GM23338 (cell line): ENCODE data around the gene GPR156. TPM values are rescaled to one million over a fixed set of nuclear protein-coding genes. Genes with fewer than 3 reads are reported as not detected.
A peak's percentile ranks its signal among the peaks of the same experiment; 100 is the strongest.

Experiments used
- ATAC-seq: fragments of 200-7000 bp; cut with Tn5 transposase; 3 replicates; pipeline ENCODE4 v1.9.1; 2020
- DNase-seq: peaks from one replicate; pipeline ENCODE4 v3.0.0-alpha.2; 2015; ENCODE audit warnings: low spot score
- H2AFZ ChIP-seq: fragments of 200-600 bp; sonication (generic); 2 replicates; pipeline ENCODE4 v1.8.0; 2016; ENCODE audit warnings: antibody characterized with exemption, mild to moderate bottlenecking, moderate library complexity
- H3F3A ChIP-seq: fragments of 200-600 bp; sonication (generic); replicated peaks from 2 replicates; pipeline ENCODE4 v1.8.0; 2017; ENCODE audit warnings: antibody characterized with exemption, mixed run types, low read depth
- H3K27ac ChIP-seq: fragments of 200-600 bp; sonication (generic); 2 replicates; pipeline ENCODE4 v1.6.1; 2016; ENCODE audit warnings: low read depth
- H3K27me3 ChIP-seq: fragments of 200-600 bp; sonication (generic); 2 replicates; pipeline ENCODE4 v1.8.0; 2016; ENCODE audit warnings: mild to moderate bottlenecking, mixed run types, moderate library complexity; ENCODE audit not compliant: insufficient read depth
- H3K36me3 ChIP-seq: fragments of 200-600 bp; sonication (generic); 2 replicates; pipeline ENCODE4 v1.8.0; 2016; ENCODE audit warnings: mild to moderate bottlenecking; ENCODE audit not compliant: insufficient read depth
- H3K4me1 ChIP-seq: fragments of 200-600 bp; sonication (generic); 2 replicates; pipeline ENCODE4 v1.8.0; 2016; ENCODE audit warnings: mild to moderate bottlenecking, moderate library complexity; ENCODE audit not compliant: insufficient read depth
- H3K4me2 ChIP-seq: fragments of 200-600 bp; sonication (generic); 2 replicates; pipeline ENCODE4 v1.7.1; 2017; ENCODE audit warnings: mixed run types
- H3K4me3 ChIP-seq: fragments of 200-600 bp; sonication (generic); 2 replicates; pipeline ENCODE4 v1.6.1; 2016; ENCODE audit warnings: mixed run types
- H3K79me2 ChIP-seq: fragments of 200-600 bp; sonication (generic); replicated peaks from 2 replicates; pipeline ENCODE4 v1.8.0; 2017; ENCODE audit warnings: mild to moderate bottlenecking; ENCODE audit not compliant: insufficient read depth
- H3K9me2 ChIP-seq: fragments of 200-600 bp; sonication (generic); 2 replicates; pipeline ENCODE4 v1.8.0; 2017; ENCODE audit not compliant: insufficient read depth
- H4K20me1 ChIP-seq: fragments of 200-600 bp; sonication (generic); replicated peaks from 2 replicates; pipeline ENCODE4 v1.8.0; 2017; ENCODE audit warnings: mild to moderate bottlenecking; ENCODE audit not compliant: insufficient read depth
- H3K27ac Mint-ChIP-seq: 2 replicates; pipeline ENCODE4 v1.8.0; 2020; ENCODE audit warnings: inconsistent platforms, mild to moderate bottlenecking, moderate library complexity, mixed read lengths
- H3K27me3 Mint-ChIP-seq: 3 replicates; pipeline ENCODE4 v1.8.0; 2022; ENCODE audit warnings: low read depth, mild to moderate bottlenecking, moderate library complexity, mixed read lengths, inconsistent platforms; ENCODE audit not compliant: insufficient read depth, poor library complexity
- H3K36me3 Mint-ChIP-seq: 3 replicates; pipeline ENCODE4 v1.8.0; 2021; ENCODE audit warnings: low read depth, mild to moderate bottlenecking, inconsistent platforms, moderate library complexity, mixed read lengths
- H3K4me1 Mint-ChIP-seq: 3 replicates; pipeline ENCODE4 v1.8.0; 2020; ENCODE audit warnings: mild to moderate bottlenecking, inconsistent platforms, mixed read lengths
- H3K4me3 Mint-ChIP-seq: 3 replicates; pipeline ENCODE4 v1.8.0; 2021; ENCODE audit warnings: moderate library complexity, mild to moderate bottlenecking, inconsistent platforms, mixed read lengths
- H3K9me3 Mint-ChIP-seq: 3 replicates; pipeline ENCODE4 v1.8.0; 2020; ENCODE audit warnings: moderate library complexity, mild to moderate bottlenecking, inconsistent platforms, mixed read lengths
- CREB1 ChIP-seq: fragments of 250-450 bp; sonication (Bioruptor Pico); IDR thresholded peaks from 2 replicates; pipeline ENCODE4 v1.5.0; 2020; ENCODE audit warnings: low read depth, mild to moderate bottlenecking, moderate library complexity
- CTCF ChIP-seq, 2 experiments: fragments of 200-600 bp in 1 of 2; sonication (generic) in 1 of 2; conservative IDR thresholded peaks; 2 replicates each; pipeline versions ENCODE4 v1.5.1 to v1.6.1; 2016 to 2017; ENCODE audit warnings: antibody characterized with exemption in 2 of 2, low read depth in 2 of 2, mild to moderate bottlenecking in 2 of 2, moderate library complexity in 1 of 2
- polyA plus RNA-seq: library from polyadenylated mRNA; unstranded; fragments of >200 nt; fragmentation: Nextera tagmentation; extraction: Ambion mirVana; gene quantifications from 2 replicates; pipeline ENCODE4 v1.2.1, GENCODE V29; 2016
- total RNA-seq: library from RNA; depleted of rRNA; stranded (reverse); fragments of >200 nt; shearing (Covaris generic); gene quantifications from 2 replicates; pipeline ENCODE4 v1.2.3, GENCODE V29; 2014
- TF ChIP-seq, protein P1 (sequence below): fragments of 250-450 bp; sonication (Bioruptor Pico); IDR thresholded peaks from 2 replicates; pipeline ENCODE4 v1.5.0; 2020; ENCODE audit warnings: mild to moderate bottlenecking, moderate library complexity

Gene GPR156
- total and polyA plus RNA-seq, 2 experiments from 2014 or later = 0.50 to 2.5 TPM

- Histone ChIP-seq H3K9me2 (no peaks in the 10 kb centered on the region), H3K4me3 (no peak overlapping the region), H3K4me1 (peaks cover 10% of the 10 kb centered on the region), H3K27ac (peak overlapping the region; percentile 41; the same call in 1 of the 2 replicates), H3K4me2 (no peak overlapping the region), H4K20me1 (no peaks in the 10 kb centered on the region), H2AFZ (peak overlapping the region; percentile 68; the same call in 1 of the 2 replicates), H3F3A (no peaks in the 10 kb centered on the region), H3K27me3 (no peaks in the 10 kb centered on the region), H3K36me3 (no peaks in the 10 kb centered on the region), H3K79me2 (no peaks in the 10 kb centered on the region)
- peak; percentile 56 for DNase-seq
- no peaks in the 10 kb centered on the region for H3K27me3 Mint-ChIP-seq
- H3K4me3 Mint-ChIP-seq = no peak overlapping the region
- H3K4me1 Mint-ChIP-seq = peaks cover 12% of the 10 kb centered on the region
- H3K27ac Mint-ChIP-seq = 0 out of 2 replicates have a peak overlapping the region, but pooled peaks have one; percentile 54
- no peaks in the 10 kb centered on the region for H3K36me3 Mint-ChIP-seq
- TF ChIP-seq CREB1 (CRISPR knock-in tag) (no peak), CTCF (conservative IDR thresholded peaks at IDR 0.05; ENCODE audit: low read depth in 2 of 2) (peak in 1 of 2 experiments; percentile 43; a peak in 3 of 4 replicates)
- TF ChIP-seq, protein P1, sequence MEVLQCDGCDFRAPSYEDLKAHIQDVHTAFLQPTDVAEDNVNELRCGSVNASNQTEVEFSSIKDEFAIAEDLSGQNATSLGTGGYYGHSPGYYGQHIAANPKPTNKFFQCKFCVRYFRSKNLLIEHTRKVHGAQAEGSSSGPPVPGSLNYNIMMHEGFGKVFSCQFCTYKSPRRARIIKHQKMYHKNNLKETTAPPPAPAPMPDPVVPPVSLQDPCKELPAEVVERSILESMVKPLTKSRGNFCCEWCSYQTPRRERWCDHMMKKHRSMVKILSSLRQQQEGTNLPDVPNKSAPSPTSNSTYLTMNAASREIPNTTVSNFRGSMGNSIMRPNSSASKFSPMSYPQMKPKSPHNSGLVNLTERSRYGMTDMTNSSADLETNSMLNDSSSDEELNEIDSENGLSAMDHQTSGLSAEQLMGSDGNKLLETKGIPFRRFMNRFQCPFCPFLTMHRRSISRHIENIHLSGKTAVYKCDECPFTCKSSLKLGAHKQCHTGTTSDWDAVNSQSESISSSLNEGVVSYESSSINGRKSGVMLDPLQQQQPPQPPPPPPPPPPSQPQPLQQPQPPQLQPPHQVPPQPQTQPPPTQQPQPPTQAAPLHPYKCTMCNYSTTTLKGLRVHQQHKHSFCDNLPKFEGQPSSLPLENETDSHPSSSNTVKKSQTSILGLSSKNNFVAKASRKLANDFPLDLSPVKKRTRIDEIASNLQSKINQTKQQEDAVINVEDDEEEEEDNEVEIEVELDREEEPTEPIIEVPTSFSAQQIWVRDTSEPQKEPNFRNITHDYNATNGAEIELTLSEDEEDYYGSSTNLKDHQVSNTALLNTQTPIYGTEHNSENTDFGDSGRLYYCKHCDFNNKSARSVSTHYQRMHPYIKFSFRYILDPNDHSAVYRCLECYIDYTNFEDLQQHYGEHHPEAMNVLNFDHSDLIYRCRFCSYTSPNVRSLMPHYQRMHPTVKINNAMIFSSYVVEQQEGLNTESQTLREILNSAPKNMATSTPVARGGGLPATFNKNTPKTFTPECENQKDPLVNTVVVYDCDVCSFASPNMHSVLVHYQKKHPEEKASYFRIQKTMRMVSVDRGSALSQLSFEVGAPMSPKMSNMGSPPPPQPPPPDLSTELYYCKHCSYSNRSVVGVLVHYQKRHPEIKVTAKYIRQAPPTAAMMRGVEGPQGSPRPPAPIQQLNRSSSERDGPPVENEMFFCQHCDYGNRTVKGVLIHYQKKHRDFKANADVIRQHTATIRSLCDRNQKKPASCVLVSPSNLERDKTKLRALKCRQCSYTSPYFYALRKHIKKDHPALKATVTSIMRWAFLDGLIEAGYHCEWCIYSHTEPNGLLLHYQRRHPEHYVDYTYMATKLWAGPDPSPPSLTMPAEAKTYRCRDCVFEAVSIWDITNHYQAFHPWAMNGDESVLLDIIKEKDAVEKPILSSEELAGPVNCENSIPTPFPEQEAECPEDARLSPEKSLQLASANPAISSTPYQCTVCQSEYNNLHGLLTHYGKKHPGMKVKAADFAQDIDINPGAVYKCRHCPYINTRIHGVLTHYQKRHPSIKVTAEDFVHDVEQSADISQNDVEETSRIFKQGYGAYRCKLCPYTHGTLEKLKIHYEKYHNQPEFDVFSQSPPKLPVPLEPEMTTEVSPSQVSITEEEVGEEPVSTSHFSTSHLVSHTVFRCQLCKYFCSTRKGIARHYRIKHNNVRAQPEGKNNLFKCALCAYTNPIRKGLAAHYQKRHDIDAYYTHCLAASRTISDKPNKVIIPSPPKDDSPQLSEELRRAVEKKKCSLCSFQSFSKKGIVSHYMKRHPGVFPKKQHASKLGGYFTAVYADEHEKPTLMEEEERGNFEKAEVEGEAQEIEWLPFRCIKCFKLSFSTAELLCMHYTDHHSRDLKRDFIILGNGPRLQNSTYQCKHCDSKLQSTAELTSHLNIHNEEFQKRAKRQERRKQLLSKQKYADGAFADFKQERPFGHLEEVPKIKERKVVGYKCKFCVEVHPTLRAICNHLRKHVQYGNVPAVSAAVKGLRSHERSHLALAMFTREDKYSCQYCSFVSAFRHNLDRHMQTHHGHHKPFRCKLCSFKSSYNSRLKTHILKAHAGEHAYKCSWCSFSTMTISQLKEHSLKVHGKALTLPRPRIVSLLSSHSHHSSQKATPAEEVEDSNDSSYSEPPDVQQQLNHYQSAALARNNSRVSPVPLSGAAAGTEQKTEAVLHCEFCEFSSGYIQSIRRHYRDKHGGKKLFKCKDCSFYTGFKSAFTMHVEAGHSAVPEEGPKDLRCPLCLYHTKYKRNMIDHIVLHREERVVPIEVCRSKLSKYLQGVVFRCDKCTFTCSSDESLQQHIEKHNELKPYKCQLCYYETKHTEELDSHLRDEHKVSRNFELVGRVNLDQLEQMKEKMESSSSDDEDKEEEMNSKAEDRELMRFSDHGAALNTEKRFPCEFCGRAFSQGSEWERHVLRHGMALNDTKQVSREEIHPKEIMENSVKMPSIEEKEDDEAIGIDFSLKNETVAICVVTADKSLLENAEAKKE (CRISPR knock-in tag) = 0 out of 2 replicates have a peak, but pooled peaks have one; percentile 38
- peak; percentile 68 for ATAC-seq
- no peaks in the 10 kb centered on the region for H3K9me3 Mint-ChIP-seq
Observed at GRCh38 chr3:120177707-120178306, 107.2 kb downstream of the GPR156 start.
